D721Med (cell line): ENCODE data around the gene RASGRF1.

Experiments
- DNase-seq: peaks from one replicate; pipeline ENCODE4 v3.0.0; 2011; ENCODE audit warnings: low spot score; ENCODE audit not compliant: insufficient read length
- FAIRE-seq: peaks from 2 replicates; lab custom pipeline; 2011; peaks lifted over from hg19 to GRCh38; lab: Jason Lieb, UNC
- CTCF ChIP-seq: IDR thresholded peaks from 2 replicates; pipeline ENCODE4 v1.5.1; 2012; ENCODE audit warnings: mild to moderate bottlenecking, control low read depth; ENCODE audit not compliant: insufficient read depth; ENCODE audit errors: missing control alignments

RASGRF1 gene

DNA sequence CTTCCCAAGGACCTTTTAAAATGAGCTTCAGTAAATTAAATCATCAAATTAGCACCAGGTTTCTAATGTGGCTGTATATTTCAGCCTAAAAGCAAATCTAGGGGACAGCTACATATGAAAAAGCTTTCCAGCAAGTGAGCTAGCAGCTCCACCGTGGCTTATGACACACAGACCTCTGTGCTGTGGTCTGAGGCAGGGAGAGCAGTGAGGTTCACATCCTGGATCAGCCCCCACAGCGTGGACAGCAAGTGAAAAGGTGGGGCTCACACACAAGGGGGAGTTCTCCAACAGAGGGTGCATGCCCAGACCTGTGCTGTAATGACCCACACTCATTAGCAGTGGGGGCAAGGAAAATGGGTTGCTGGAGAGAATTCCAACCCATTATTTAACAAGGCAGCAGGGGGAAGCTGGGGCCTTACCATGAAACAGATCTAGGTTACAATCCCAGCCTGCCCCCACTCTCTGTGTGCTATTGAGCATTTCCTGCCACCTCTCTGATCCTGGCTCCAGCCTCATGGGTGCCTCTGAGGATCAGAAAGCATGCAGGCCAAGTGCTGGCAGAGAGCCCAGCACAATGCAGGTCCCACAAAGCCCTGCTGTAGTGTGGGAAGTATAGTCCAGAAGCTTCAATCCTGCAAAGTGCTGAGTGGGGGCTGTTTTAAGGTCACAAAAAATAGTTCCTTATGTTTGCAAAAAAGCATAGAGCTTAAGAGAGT lies 48.2 kb downstream of the RASGRF1 start:
- TF ChIP-seq CTCF: no peak
- DNase-seq (no peak), FAIRE-seq (no peak)

- TF ChIP-seq CTCF: no peak
- FAIRE-seq (no peak), DNase-seq (no peak)
These were observed 48.9 kb downstream of the RASGRF1 start for GRCh38 chr15:79041601-79042168.

GRCh38 chr15:79037848-79038247 lies 52.7 kb downstream of the RASGRF1 start:
- no peak for DNase-seq
- no peak for TF ChIP-seq CTCF
- no peak for FAIRE-seq

- no peak for FAIRE-seq
- TF ChIP-seq CTCF: no peak
- DNase-seq: no peak
These were observed 54.3 kb downstream of the RASGRF1 start for GRCh38 chr15:79036323-79036722.

DNA sequence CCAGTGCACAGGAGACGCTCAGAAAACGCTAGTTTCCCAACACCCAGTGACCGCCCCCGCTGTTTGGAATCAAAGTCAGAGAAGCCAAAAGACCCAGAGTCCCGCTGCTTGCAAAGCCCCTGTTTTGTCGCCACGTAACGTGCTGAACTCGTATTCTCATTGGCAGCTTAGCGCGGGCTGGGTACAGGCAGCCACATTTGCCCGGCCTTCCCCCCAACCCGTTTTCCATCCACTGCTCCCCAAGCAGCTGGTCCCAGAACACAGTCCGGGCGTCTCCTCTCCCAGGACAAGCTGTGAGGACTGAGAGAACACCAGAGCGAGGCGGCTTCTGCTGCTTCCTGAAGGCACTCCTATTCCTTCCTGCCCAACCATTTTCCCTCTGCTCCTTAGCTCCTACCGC lies 54.8 kb downstream of the RASGRF1 start:
- DNase-seq (no peak), FAIRE-seq (no peak)
- TF ChIP-seq CTCF: no peak

- no peak for TF ChIP-seq CTCF
- no peak for FAIRE-seq
These were observed 55.4 kb downstream of the RASGRF1 start for GRCh38 chr15:79035111-79035601.

DNA sequence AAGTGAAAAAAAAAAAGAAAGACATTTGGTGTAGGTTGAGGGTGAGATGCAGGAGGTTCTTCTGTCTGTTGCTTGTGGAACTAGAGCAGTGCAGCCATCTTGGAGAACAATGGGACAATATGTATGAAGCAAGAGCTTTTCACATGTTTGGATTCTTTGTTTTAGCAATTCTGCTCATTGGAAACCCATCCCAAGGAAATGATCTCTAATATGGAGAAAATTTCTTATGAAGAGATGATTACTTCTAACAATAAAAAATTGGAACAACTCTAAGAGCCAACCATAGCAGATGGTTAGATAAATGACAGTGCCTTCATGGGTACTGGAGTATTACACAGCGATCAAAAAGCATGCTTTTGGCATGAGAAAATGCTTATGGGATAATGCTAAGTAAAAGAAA lies 56.3 kb downstream of the RASGRF1 start:
- TF ChIP-seq CTCF: no peak
- FAIRE-seq: no peak
- DNase-seq: no peak

More at GRCh38 chr15:79035111-79035601, 55.4 kb downstream of the RASGRF1 start:
- DNase-seq: no peak
